Peyer's patch (tissue), 4 donors: ENCODE data around the gene TXNL1.

ENCODE experiments used
- CTCF ChIP-seq, 6 experiments: fragments of 450-650 bp in 4 of 6; fragments of 200-600 bp in 2 of 6; sonication (generic) in 1 of 6; IDR thresholded peaks; one replicate each; pipeline ENCODE4 v1.5.1; 2017 to 2019; ENCODE audit warnings: antibody characterized with exemption in 6 of 6, mild to moderate bottlenecking in 3 of 6, moderate library complexity in 1 of 6
- POLR2A ChIP-seq, 2 donors: fragments of 450-650 bp; IDR thresholded peaks; one replicate each; pipeline ENCODE4 v1.5.1; 2017; ENCODE audit warnings: antibody characterized with exemption in 2 of 2, mild to moderate bottlenecking in 2 of 2, moderate library complexity in 2 of 2

- TF ChIP-seq CTCF (IDR thresholded peaks at IDR 0.05) (no peak), POLR2A (IDR thresholded peaks at IDR 0.05) (no peak)
These were observed 651 bp upstream of the TXNL1 start for GRCh38 chr18:56639104-56639381.
